ENCODE results near the gene SLC16A8. TPM values are rescaled to one million over a fixed set of nuclear protein-coding genes. Genes with fewer than 3 reads are reported as not detected.
A peak's percentile ranks its signal among the peaks of the same experiment; 100 is the strongest.

SLC16A8 gene
- polyA plus RNA-seq, 3 donors = not detected

- H3K27ac Mint-ChIP-seq = no peak overlapping the region
- Histone ChIP-seq H3K79me2 (ENCODE audit: insufficient read depth, low read length) (no peaks in the 10 kb centered on the region), H4K20me1 (ENCODE audit: insufficient read depth, low read length) (no peaks in the 10 kb centered on the region), H3K4me2 (replicated peaks; ENCODE audit: extremely low read depth, low read length, poor library complexity, severe bottlenecking) (peak overlapping the region; percentile 50), H3K36me3 (replicated peaks in 1 of 2; ENCODE audit: control insufficient read depth in 1 of 2, insufficient read depth in 2 of 2, low read length in 2 of 2) (no peaks in the 10 kb centered on the region), H3K9ac (ENCODE audit: insufficient read depth, low read length, poor library complexity, severe bottlenecking) (no peak overlapping the region), H2AFZ (ENCODE audit: insufficient read depth, low read depth, low read length, poor library complexity, severe bottlenecking) (no peak overlapping the region), H3K4me1 (ENCODE audit: control insufficient read depth in 1 of 2, insufficient read depth in 2 of 2, low read length in 2 of 2) (peaks cover 6 to 18% of the 10 kb centered on the region in 2 donors), H3K9me3 (replicated peaks in 1 of 2; ENCODE audit: control insufficient read depth in 1 of 2, insufficient read depth in 1 of 2, low read length in 2 of 2) (no peaks in the 10 kb centered on the region), H3K27ac (ENCODE audit: low read depth in 1 of 2, low read length in 2 of 2) (no peak overlapping the region), H3K4me3 (replicated peaks in 1 of 3; ENCODE audit: low read depth in 2 of 3, low read length in 3 of 3) (no peak overlapping the region), H3K27me3 (ENCODE audit: control insufficient read depth in 2 of 2, insufficient read depth in 2 of 2, low read length in 2 of 2) (peaks cover 9 to 41% of the 10 kb centered on the region in 2 donors)
- H3K27me3 Mint-ChIP-seq (ENCODE audit: low read depth in 3 of 3) = peaks cover 37 to 50% (median 41%) of the 10 kb centered on the region in 3 donors
- no peak for TF ChIP-seq CTCF (IDR thresholded peaks at IDR 0.05)
- 7% methylated on average over 13 of the region's 17 CpGs for WGBS (ENCODE audit: insufficient coverage)
- peaks cover 0 to 8% (median 0%) of the 10 kb centered on the region in 7 donors for H3K9me3 Mint-ChIP-seq
- no peak for DNase-seq
- H3K36me3 Mint-ChIP-seq = peaks cover 0 to 4% of the 10 kb centered on the region in 2 donors
- peaks cover 2% of the 10 kb centered on the region for H3K4me1 Mint-ChIP-seq
- intact Hi-C loops (cut with micrococcal nuclease) = no loop called here
- peak overlapping the region in 1 of 2 donors; percentile 71 for H3K4me3 Mint-ChIP-seq
Measured at GRCh38 chr22:38081636-38081940, 2.4 kb downstream of the SLC16A8 start.

GRCh38 chr22:38080850-38081635 lies 2.9 kb downstream of the SLC16A8 start:
- H3K9ac ChIP-seq (ENCODE audit: insufficient read depth, low read length, poor library complexity, severe bottlenecking) = no peak overlapping the region
- Mint-ChIP-seq H3K27me3 (ENCODE audit: low read depth in 3 of 3) (peaks cover 40 to 50% (median 41%) of the 10 kb centered on the region in 3 donors), H3K9me3 (peaks cover 0 to 8% (median 0%) of the 10 kb centered on the region in 7 donors), H3K36me3 (peaks cover 0 to 4% of the 10 kb centered on the region in 2 donors), H3K27ac (no peak overlapping the region), H3K4me1 (peaks cover 2% of the 10 kb centered on the region), H3K4me3 (peak overlapping the region in 1 of 2 donors; percentile 62)
- peaks cover 6 to 18% of the 10 kb centered on the region in 2 donors for H3K4me1 ChIP-seq (ENCODE audit: control insufficient read depth in 1 of 2, insufficient read depth in 2 of 2, low read length in 2 of 2)
- H2AFZ ChIP-seq (ENCODE audit: insufficient read depth, low read depth, low read length, poor library complexity, severe bottlenecking) = no peak overlapping the region
- WGBS (ENCODE audit: insufficient coverage) = 6% methylated on average over 110 of the region's 110 CpGs
- H3K9me3 ChIP-seq (replicated peaks in 1 of 2; ENCODE audit: control insufficient read depth in 1 of 2, insufficient read depth in 1 of 2, low read length in 2 of 2) = no peaks in the 10 kb centered on the region
- H3K36me3 ChIP-seq (replicated peaks in 1 of 2; ENCODE audit: control insufficient read depth in 1 of 2, insufficient read depth in 2 of 2, low read length in 2 of 2) = no peaks in the 10 kb centered on the region
- H3K27me3 ChIP-seq (ENCODE audit: control insufficient read depth in 2 of 2, insufficient read depth in 2 of 2, low read length in 2 of 2) = peaks cover 9 to 41% of the 10 kb centered on the region in 2 donors
- H3K79me2 ChIP-seq (ENCODE audit: insufficient read depth, low read length) = no peaks in the 10 kb centered on the region
- peak overlapping the region; percentile 50 for H3K4me2 ChIP-seq (replicated peaks; ENCODE audit: extremely low read depth, low read length, poor library complexity, severe bottlenecking)
- H3K27ac ChIP-seq (ENCODE audit: low read depth in 1 of 2, low read length in 2 of 2) = no peak overlapping the region
- no peak for TF ChIP-seq CTCF (IDR thresholded peaks at IDR 0.05)
- no peaks in the 10 kb centered on the region for H4K20me1 ChIP-seq (ENCODE audit: insufficient read depth, low read length)
- intact Hi-C loops (cut with micrococcal nuclease) = no loop called here
- no peak for DNase-seq
- H3K4me3 ChIP-seq (replicated peaks in 1 of 3; ENCODE audit: low read depth in 2 of 3, low read length in 3 of 3) = no peak overlapping the region
